PC-3 (cell line): ENCODE measurements around the gene NCOA7. TPM values are rescaled to one million over a fixed set of nuclear protein-coding genes. Genes with fewer than 3 reads are reported as not detected.

Source experiments
- ATAC-seq: fragments of 200-7000 bp; cut with Tn5 transposase; 2 replicates; pipeline ENCODE4 v1.9.1; 2020; ENCODE audit warnings: mild to moderate bottlenecking, moderate library complexity
- BruUV-seq: library from RNA; stranded (reverse); fragments of 400-500 nt; replicated peaks from 2 replicates; lab custom pipeline; 2021; lab: Mats Ljungman, UMichigan
- CTCF ChIA-PET: fragments of 300-600 bp; sonication (Branson Sonifier 250); formaldehyde crosslinking; loops from one replicate; lab custom pipeline; 2022; ENCODE audit warnings: antibody characterized with exemption; lab: Charles Lee
- POLR2A ChIA-PET: fragments of 300-600 bp; sonication (Branson Sonifier 250); formaldehyde crosslinking; loops from one replicate; lab custom pipeline; 2022; ENCODE audit warnings: antibody characterized with exemption; ENCODE audit not compliant: unreplicated experiment; lab: Charles Lee
- DNase-seq: peaks from one replicate; pipeline ENCODE4 v3.0.0-alpha.2; 2015
- H2AFZ ChIP-seq: fragments of 300-600 bp; sonication (generic); 2 replicates; pipeline ENCODE4 v1.6.0; 2016; ENCODE audit warnings: antibody characterized with exemption, low read length
- H3F3A ChIP-seq: fragments of 300-600 bp; sonication (generic); one replicate; pipeline ENCODE4 v1.6.0; 2017; ENCODE audit warnings: antibody characterized with exemption, low read length, control low read depth, mild to moderate bottlenecking; ENCODE audit not compliant: unreplicated experiment
- H3K27ac ChIP-seq: fragments of 300-600 bp; sonication (generic); 2 replicates; pipeline ENCODE4 v1.5.1; 2016; ENCODE audit warnings: mild to moderate bottlenecking, low read length
- H3K27me3 ChIP-seq: fragments of 300-600 bp; sonication (generic); 2 replicates; pipeline ENCODE4 v1.6.1; 2016; ENCODE audit warnings: low read length, mixed read lengths
- H3K36me3 ChIP-seq: fragments of 300-600 bp; sonication (generic); 2 replicates; pipeline ENCODE4 v1.6.1; 2016; ENCODE audit warnings: low read depth, mixed run types, low read length, mixed read lengths
- H3K4me1 ChIP-seq: fragments of 300-600 bp; sonication (generic); 2 replicates; pipeline ENCODE4 v1.5.1; 2016; ENCODE audit warnings: low read length; ENCODE audit not compliant: insufficient read depth
- H3K4me2 ChIP-seq: fragments of 300-600 bp; sonication (generic); 2 replicates; pipeline ENCODE4 v1.6.0; 2016; ENCODE audit warnings: low read length
- H3K4me3 ChIP-seq: fragments of 300-600 bp; sonication (generic); 2 replicates; pipeline ENCODE4 v1.5.1; 2016; ENCODE audit warnings: mild to moderate bottlenecking, low read length, mixed read lengths
- H3K79me2 ChIP-seq: fragments of 300-600 bp; sonication (generic); 2 replicates; pipeline ENCODE4 v1.6.1; 2017; ENCODE audit warnings: low read length, mixed read lengths
- H3K9ac ChIP-seq: fragments of 300-600 bp; sonication (generic); 2 replicates; pipeline ENCODE4 v1.6.0; 2016; ENCODE audit warnings: mild to moderate bottlenecking, low read length
- H3K9me2 ChIP-seq: fragments of 300-600 bp; sonication (generic); replicated peaks from 2 replicates; pipeline ENCODE4 v1.6.1; 2016; ENCODE audit warnings: mixed run types, low read length, mixed read lengths
- H3K9me3 ChIP-seq: fragments of 300-600 bp; sonication (generic); 2 replicates; pipeline ENCODE4 v1.6.1; 2016; ENCODE audit warnings: low read length, mixed read lengths
- H4K20me1 ChIP-seq: fragments of 300-600 bp; sonication (generic); 2 replicates; pipeline ENCODE4 v1.6.1; 2016; ENCODE audit warnings: low read length, mixed read lengths
- EZH2 ChIP-seq: fragments of 300-600 bp; sonication (generic); IDR thresholded peaks from one replicate; pipeline ENCODE4 v1.6.1; 2017; ENCODE audit warnings: antibody characterized with exemption, mild to moderate bottlenecking, low read length; ENCODE audit not compliant: unreplicated experiment
- EZH2phosphoT487 ChIP-seq: fragments of 300-600 bp; sonication (generic); IDR thresholded peaks from 2 replicates; pipeline ENCODE4 v1.6.1; 2018; ENCODE audit warnings: mild to moderate bottlenecking, antibody characterized with exemption, low read length, borderline replicate concordance
- intact Hi-C: fragments of 100-400 bp; cut with micrococcal nuclease; formaldehyde crosslinking; loops from 2 replicates; pipeline ENCODE4 v1.9.0; 2023
- total RNA-seq: library from RNA; depleted of rRNA; stranded (reverse); fragments of >200 nt; gene quantifications from 2 replicates; pipeline ENCODE4 v1.2.3, GENCODE V29; 2014
- TF ChIP-seq, protein P1 (sequence below): fragments of 300-600 bp; sonication (generic); conservative IDR thresholded peaks from 2 replicates; pipeline ENCODE4 v1.5.1; 2017; ENCODE audit warnings: antibody characterized with exemption, low read depth, mild to moderate bottlenecking, low read length

Gene NCOA7
- total RNA-seq, 1 experiment from 2014 or later = 13.4 TPM

DNA sequence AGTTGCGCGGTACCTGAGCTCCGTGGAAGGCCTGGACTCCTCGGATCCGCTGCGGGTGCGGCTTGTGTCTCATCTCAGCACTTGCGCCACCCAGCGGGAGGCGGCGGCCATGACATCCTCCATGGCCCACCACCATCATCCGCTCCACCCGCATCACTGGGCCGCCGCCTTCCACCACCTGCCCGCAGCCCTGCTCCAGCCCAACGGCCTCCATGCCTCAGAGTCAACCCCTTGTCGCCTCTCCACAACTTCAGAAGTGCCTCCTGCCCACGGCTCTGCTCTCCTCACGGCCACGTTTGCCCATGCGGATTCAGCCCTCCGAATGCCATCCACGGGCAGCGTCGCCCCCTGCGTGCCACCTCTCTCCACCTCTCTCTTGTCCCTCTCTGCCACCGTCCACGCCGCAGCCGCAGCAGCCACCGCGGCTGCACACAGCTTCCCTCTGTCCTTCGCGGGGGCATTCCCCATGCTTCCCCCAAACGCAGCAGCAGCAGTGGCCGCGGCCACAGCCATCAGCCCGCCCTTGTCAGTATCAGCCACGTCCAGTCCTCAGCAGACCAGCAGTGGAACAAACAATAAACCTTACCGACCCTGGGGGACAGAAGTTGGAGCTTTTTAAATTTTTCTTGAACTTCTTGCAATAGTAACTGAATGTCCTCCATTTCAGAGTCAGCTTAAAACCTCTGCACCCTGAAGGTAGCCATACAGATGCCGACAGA is 31.4 kb upstream of the NCOA7 start:
- POLR2A ChIA-PET = no interaction called here
- no TSS peak for BruUV-seq
- no peak overlapping the region for H3K4me3 ChIP-seq
- CTCF ChIA-PET = no interaction called here
- TF ChIP-seq EZH2 = no peak
- TF ChIP-seq, protein P1, sequence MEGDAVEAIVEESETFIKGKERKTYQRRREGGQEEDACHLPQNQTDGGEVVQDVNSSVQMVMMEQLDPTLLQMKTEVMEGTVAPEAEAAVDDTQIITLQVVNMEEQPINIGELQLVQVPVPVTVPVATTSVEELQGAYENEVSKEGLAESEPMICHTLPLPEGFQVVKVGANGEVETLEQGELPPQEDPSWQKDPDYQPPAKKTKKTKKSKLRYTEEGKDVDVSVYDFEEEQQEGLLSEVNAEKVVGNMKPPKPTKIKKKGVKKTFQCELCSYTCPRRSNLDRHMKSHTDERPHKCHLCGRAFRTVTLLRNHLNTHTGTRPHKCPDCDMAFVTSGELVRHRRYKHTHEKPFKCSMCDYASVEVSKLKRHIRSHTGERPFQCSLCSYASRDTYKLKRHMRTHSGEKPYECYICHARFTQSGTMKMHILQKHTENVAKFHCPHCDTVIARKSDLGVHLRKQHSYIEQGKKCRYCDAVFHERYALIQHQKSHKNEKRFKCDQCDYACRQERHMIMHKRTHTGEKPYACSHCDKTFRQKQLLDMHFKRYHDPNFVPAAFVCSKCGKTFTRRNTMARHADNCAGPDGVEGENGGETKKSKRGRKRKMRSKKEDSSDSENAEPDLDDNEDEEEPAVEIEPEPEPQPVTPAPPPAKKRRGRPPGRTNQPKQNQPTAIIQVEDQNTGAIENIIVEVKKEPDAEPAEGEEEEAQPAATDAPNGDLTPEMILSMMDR = 0 out of 2 replicates have a peak, but pooled peaks have one; percentile 15
- TF ChIP-seq EZH2phosphoT487 = no peak
- no peak overlapping the region for H3K4me2 ChIP-seq
- H3K79me2 ChIP-seq = no peaks in the 10 kb centered on the region
- ATAC-seq = no peak
- intact Hi-C loops = no loop called here
- H3K27me3 ChIP-seq = peaks cover 75% of the 10 kb centered on the region
- no peaks in the 10 kb centered on the region for H3K9me3 ChIP-seq
- no peak overlapping the region for H2AFZ ChIP-seq
- no peak for DNase-seq
- H4K20me1 ChIP-seq = no peaks in the 10 kb centered on the region
- no peaks in the 10 kb centered on the region for H3K9me2 ChIP-seq
- H3K27ac ChIP-seq = no peak overlapping the region
- no peaks in the 10 kb centered on the region for H3K36me3 ChIP-seq
- H3K9ac ChIP-seq = no peak overlapping the region
- no peaks in the 10 kb centered on the region for H3K4me1 ChIP-seq
- no peaks in the 10 kb centered on the region for H3F3A ChIP-seq

GRCh38 chr6:125759959-125760457 is 30.8 kb upstream of the NCOA7 start:
- POLR2A ChIA-PET = no interaction called here
- Histone ChIP-seq H2AFZ (no peak overlapping the region), H3K79me2 (no peaks in the 10 kb centered on the region), H3K27me3 (peaks cover 76% of the 10 kb centered on the region), H3K9me2 (no peaks in the 10 kb centered on the region), H3K27ac (no peak overlapping the region), H3K4me1 (no peaks in the 10 kb centered on the region), H3K36me3 (no peaks in the 10 kb centered on the region), H3K4me2 (no peak overlapping the region), H3F3A (no peaks in the 10 kb centered on the region), H3K4me3 (no peak overlapping the region), H3K9me3 (no peaks in the 10 kb centered on the region), H3K9ac (no peak overlapping the region), H4K20me1 (no peaks in the 10 kb centered on the region)
- TF ChIP-seq EZH2phosphoT487 (no peak), EZH2 (no peak)
- TF ChIP-seq, protein P1 = no peak
- no TSS peak for BruUV-seq
- DNase-seq = no peak
- no peak for ATAC-seq
- intact Hi-C loops = no loop called here
- CTCF ChIA-PET = no interaction called here

GRCh38 chr6:125764121-125764671 is 26.6 kb upstream of the NCOA7 start:
- CTCF ChIA-PET = no interaction called here
- intact Hi-C loops = no loop called here
- BruUV-seq = no TSS peak
- H3K79me2 ChIP-seq = no peaks in the 10 kb centered on the region
- H3K36me3 ChIP-seq = no peaks in the 10 kb centered on the region
- POLR2A ChIA-PET = interaction anchor here (0.6 kb wide), 1 partner anchor 362 kb away, joined by 4 read pairs; no protein-coding TSS in a partner anchor
- no peaks in the 10 kb centered on the region for H3K9me2 ChIP-seq
- H3K4me1 ChIP-seq = no peaks in the 10 kb centered on the region
- no peak overlapping the region for H2AFZ ChIP-seq
- H3K27ac ChIP-seq = no peak overlapping the region
- no peak for DNase-seq
- H3F3A ChIP-seq = no peaks in the 10 kb centered on the region
- no peaks in the 10 kb centered on the region for H4K20me1 ChIP-seq
- H3K27me3 ChIP-seq = peaks cover 65% of the 10 kb centered on the region
- no peak overlapping the region for H3K9ac ChIP-seq
- H3K4me3 ChIP-seq = no peak overlapping the region
- no peak overlapping the region for H3K4me2 ChIP-seq
- H3K9me3 ChIP-seq = no peaks in the 10 kb centered on the region
- TF ChIP-seq EZH2phosphoT487 (no peak), EZH2 (no peak)
- TF ChIP-seq, protein P1 = no peak
- ATAC-seq = no peak
